WI38 (cell line): Measurements from ENCODE around the gene TSPAN18.

ENCODE experiments used
- H3K4me3 ChIP-seq: 2 replicates; pipeline ENCODE4 v1.5.1; 2011; ENCODE audit warnings: low read depth, mild to moderate bottlenecking, control low read depth, low read length
- CTCF ChIP-seq: IDR thresholded peaks from 2 replicates; pipeline ENCODE4 v1.5.1; 2012; ENCODE audit warnings: low read depth, mild to moderate bottlenecking, control low read depth, low read length

Gene TSPAN18

DNA sequence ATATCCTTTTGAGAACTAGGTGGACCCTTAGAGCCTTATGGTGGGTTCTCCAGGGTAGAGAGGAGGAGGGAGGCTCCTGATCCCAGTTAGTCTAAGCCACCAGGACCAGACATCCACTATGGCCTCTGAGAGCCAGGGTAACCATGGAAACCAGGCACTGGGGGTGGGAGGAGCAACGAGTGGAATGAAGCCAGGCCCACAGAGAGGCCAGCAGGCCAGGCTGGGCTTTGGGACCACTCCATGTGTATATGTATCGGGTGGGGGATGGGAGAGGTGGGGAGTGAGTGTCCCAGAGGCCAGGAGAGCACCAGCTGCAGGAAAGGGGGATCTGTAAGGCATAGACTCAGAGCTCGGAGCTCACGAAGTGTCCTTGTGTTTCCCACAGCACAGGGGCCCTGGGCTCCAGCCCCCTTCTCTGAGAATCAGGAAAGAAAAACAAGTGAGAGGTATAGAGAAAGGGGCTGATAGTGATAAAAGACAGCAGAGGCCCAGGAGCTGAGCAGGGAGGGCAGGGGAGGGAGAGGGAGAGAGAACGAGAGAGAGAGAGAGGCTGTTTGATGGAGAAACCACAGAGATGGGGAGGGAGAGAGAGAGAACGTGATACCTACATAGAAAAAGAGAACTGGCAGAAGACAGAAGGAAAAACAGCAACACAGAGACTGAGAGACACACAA, 15.5 kb upstream of the TSPAN18 start:
- no peak for TF ChIP-seq CTCF
- no peak overlapping the region for H3K4me3 ChIP-seq

DNA sequence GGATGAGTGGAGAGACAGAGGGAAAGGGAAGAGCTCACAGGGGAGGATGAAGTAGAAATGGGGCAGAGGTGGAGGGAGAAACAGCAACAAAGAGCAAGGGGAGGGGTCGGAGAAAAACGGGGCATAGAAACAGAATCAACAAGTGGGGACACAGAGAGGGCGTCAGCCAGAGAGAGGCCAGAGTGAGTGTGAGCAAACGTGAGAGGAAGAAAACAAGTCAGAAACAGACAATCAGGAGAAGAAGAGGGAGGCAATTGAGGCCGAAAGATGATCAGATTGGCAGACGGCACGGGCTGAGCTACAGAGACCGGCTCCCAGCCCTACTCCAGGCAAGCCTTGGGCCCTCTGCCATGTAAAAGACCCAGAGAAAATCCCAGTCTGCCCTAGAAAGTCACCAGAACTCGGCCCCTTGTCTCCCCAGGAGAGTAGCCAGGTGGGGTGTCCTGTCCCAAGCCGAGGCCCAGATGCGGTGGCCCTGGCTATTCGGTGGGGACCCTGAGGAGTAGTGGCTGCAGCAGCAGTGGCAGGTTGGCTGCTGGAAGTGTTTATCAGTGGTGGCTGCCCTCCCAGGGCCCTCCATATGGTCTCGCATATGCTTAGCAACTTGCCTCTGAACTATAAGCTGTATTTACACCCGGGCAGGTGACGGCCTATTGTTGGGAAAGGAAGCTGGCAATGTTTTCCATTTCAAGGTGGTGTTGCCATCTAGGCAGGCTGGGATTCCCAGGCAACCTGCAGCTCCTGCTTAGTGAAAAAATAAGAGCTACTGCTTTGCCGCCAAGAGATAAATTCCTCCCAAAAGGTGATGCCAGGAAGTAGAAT, 14.8 kb upstream of the TSPAN18 start:
- TF ChIP-seq CTCF: no peak
- H3K4me3 ChIP-seq: no peak overlapping the region

GRCh38 chr11:44713022-44713421, 13.7 kb upstream of the TSPAN18 start:
- TF ChIP-seq CTCF: no peak
- no peak overlapping the region for H3K4me3 ChIP-seq

DNA sequence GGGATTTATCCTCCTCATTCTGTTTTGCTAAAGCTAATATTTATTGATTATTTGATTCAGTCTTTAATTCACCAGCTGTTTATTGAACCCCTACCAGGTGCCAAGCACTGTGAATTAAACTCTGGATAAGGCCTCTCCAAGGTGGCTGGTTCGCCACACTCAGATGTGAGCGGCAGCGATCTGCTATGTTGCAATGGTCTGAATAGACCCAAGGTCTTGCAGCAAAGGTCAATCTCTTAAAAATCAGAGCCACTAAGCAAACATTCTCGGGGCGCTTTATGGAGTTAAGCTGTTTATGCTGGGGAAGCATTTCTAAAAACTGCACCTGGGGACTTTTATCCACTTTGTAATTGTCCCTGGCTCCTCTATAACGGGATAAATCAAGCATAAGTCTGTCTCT, 10.5 kb upstream of the TSPAN18 start:
- no peak for TF ChIP-seq CTCF

DNA sequence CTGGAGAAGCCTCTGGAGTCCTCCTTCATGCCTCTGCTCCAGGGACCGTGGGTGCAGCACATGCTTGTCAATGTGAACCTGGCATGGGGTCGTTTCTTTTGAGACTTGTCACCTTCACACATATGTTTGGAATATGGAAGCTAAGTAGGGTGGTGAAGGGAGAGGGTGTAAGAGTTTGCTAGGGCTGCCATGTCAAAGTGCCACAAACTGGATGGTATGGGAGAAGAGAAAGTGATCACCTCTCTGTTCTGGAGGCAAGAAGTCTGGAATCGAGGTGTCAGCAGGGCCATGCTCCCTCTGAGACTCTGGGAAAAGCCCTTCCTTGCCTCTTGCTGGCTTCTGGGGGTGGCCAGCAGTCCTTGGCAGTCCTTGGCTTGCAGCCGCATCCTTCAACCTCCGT, 8.7 kb upstream of the TSPAN18 start:
- H3K4me3 ChIP-seq: no peak overlapping the region
- no peak for TF ChIP-seq CTCF

More for the DNA sequence above, 10.5 kb upstream of the TSPAN18 start:
- no peak overlapping the region for H3K4me3 ChIP-seq

GRCh38 chr11:44718612-44719390, 8.0 kb upstream of the TSPAN18 start:
- TF ChIP-seq CTCF: no peak
- H3K4me3 ChIP-seq: no peak overlapping the region
